GM12878 (cell line): ENCODE results near the gene CAMKK1. TPM values are rescaled to one million over a fixed set of nuclear protein-coding genes. Genes with fewer than 3 reads are reported as not detected.

Experiments
- ASH2L ChIP-seq: fragments of 300-600, 200-600 bp; sonication (generic); IDR thresholded peaks from 2 replicates; pipeline ENCODE4 v1.6.1; 2017; ENCODE audit warnings: low read depth, mild to moderate bottlenecking, borderline replicate concordance
- CHD4 ChIP-seq: fragments of 200-600 bp; sonication (generic); IDR thresholded peaks from 2 replicates; pipeline ENCODE4 v1.6.1; 2016; ENCODE audit warnings: mild to moderate bottlenecking
- FOXK2 ChIP-seq: fragments of 450-650 bp; IDR thresholded peaks from 2 replicates; pipeline ENCODE4 v1.6.1; 2017; ENCODE audit warnings: mild to moderate bottlenecking, moderate library complexity
- HCFC1 ChIP-seq: fragments of 150-350 bp; IDR thresholded peaks from 2 replicates; pipeline ENCODE4 v1.6.1; 2014; ENCODE audit warnings: low read length
- MYB ChIP-seq: fragments of 150-350 bp; IDR thresholded peaks from 2 replicates; pipeline ENCODE4 v1.6.1; 2014; ENCODE audit warnings: mild to moderate bottlenecking, low read depth, low read length, borderline replicate concordance
- NFYB ChIP-seq: IDR thresholded peaks from 2 replicates; pipeline ENCODE4 v1.6.1; 2011; ENCODE audit warnings: low read depth, mild to moderate bottlenecking, low read length, improper control_type of control experiment, moderate library complexity; ENCODE audit not compliant: insufficient read depth
- NR2C2 ChIP-seq: IDR thresholded peaks from 2 replicates; pipeline ENCODE4 v1.6.1; 2011; ENCODE audit warnings: borderline replicate concordance, low read depth; ENCODE audit not compliant: control insufficient read depth, insufficient read length
- NR2F1 ChIP-seq: fragments of 450-650 bp; conservative IDR thresholded peaks from 2 replicates; pipeline ENCODE4 v1.6.1; 2017; ENCODE audit warnings: mild to moderate bottlenecking
- POLR2AphosphoS2 ChIP-seq: IDR thresholded peaks from 2 replicates; pipeline ENCODE4 v1.6.1; 2011; ENCODE audit warnings: low read depth, mild to moderate bottlenecking, low read length, improper control_type of control experiment, moderate library complexity
- SREBF1 ChIP-seq: IDR thresholded peaks from 2 replicates; pipeline ENCODE4 v1.6.1; 2012; ENCODE audit warnings: mild to moderate bottlenecking, low read length
- STAT1 ChIP-seq: fragments of 450-650 bp; conservative IDR thresholded peaks from 2 replicates; pipeline ENCODE4 v1.6.1; 2014; ENCODE audit warnings: antibody characterized with exemption, mild to moderate bottlenecking
- STAT3 ChIP-seq: IDR thresholded peaks from 2 replicates; pipeline ENCODE4 v1.6.1; 2011; ENCODE audit warnings: low read depth, low read length, improper control_type of control experiment
- TBL1XR1 ChIP-seq: IDR thresholded peaks from 2 replicates; pipeline ENCODE4 v1.6.1; 2012; ENCODE audit warnings: low read depth, low read length, improper control_type of control experiment
- TCF12 ChIP-seq: IDR thresholded peaks from 2 replicates; pipeline ENCODE4 v1.6.1; 2011; ENCODE audit warnings: low read depth, mild to moderate bottlenecking, low read length
- YBX1 ChIP-seq: fragments of 450-650 bp; IDR thresholded peaks from 2 replicates; pipeline ENCODE4 v1.6.1; 2016; ENCODE audit warnings: antibody characterized with exemption
- ZNF207 ChIP-seq: fragments of 450-650 bp; IDR thresholded peaks from 2 replicates; pipeline ENCODE4 v1.6.1; 2014; ENCODE audit warnings: antibody characterized with exemption, mild to moderate bottlenecking, borderline replicate concordance
- ZNF622 ChIP-seq: fragments of 450-650 bp; IDR thresholded peaks from 2 replicates; pipeline ENCODE4 v1.6.1; 2017; ENCODE audit warnings: mild to moderate bottlenecking, inconsistent platforms
- polyA plus RNA-seq, 11 experiments: library from polyadenylated mRNA; depleted of rRNA in 4 of 11; unstranded in 6 of 11; stranded (reverse) in 5 of 11; fragments of >200 nt; fragmentation: Nextera tagmentation in 4 of 11; fragmentation: Illumina TruSeq in 1 of 11; extraction: Ambion mirVana in 4 of 11; extraction: Trizol in 1 of 11; gene quantifications; 1 replicate in 1 of 11; 2 replicates in 10 of 11; pipeline versions ENCODE4 v1.2.1 to v1.2.3, GENCODE V29; 2011 to 2016; ENCODE audit warnings: inconsistent platforms in 2 of 11, missing spikeins in 2 of 11, low read depth in 1 of 11
- total RNA-seq, 4 experiments: library from RNA; depleted of rRNA in 3 of 4; stranded (reverse); fragments of >200 nt in 3 of 4; fragmentation: Illumina TruSeq in 1 of 4; extraction: Trizol in 1 of 4; gene quantifications; 2 replicates each; pipeline versions ENCODE4 v1.2.1 to v1.2.3, GENCODE V29; 2013 to 2021
- TF ChIP-seq, protein P1 (sequence below), 3 experiments: IDR thresholded peaks in 2 of 3; conservative IDR thresholded peaks in 1 of 3; 2 replicates each; pipeline ENCODE4 v1.5.1; 2011; ENCODE audit warnings: low read depth in 3 of 3, low read length in 3 of 3, mild to moderate bottlenecking in 3 of 3, control low read depth in 2 of 3, moderate library complexity in 2 of 3, inconsistent platforms in 1 of 3, mixed read lengths in 1 of 3; ENCODE audit not compliant: control insufficient read depth in 2 of 3, insufficient read depth in 1 of 3; ENCODE audit errors: extremely low read depth in 1 of 3
- TF ChIP-seq, protein P2 (sequence below): fragments of 450-650 bp; conservative IDR thresholded peaks from 2 replicates; pipeline ENCODE4 v1.6.1; 2017; ENCODE audit warnings: mild to moderate bottlenecking, moderate library complexity
- TF ChIP-seq, protein P3 (sequence below): fragments of 450-650 bp; formaldehyde crosslinking; IDR thresholded peaks from 2 replicates; pipeline ENCODE4 v1.4.0; 2022; ENCODE audit warnings: mild to moderate bottlenecking, moderate library complexity
- TF ChIP-seq, protein P4 (sequence below): IDR thresholded peaks from 2 replicates; pipeline ENCODE4 v1.6.1; 2011; ENCODE audit warnings: borderline replicate concordance, low read depth, mild to moderate bottlenecking, moderate library complexity, low read length; ENCODE audit not compliant: insufficient read depth, poor library complexity, severe bottlenecking

CAMKK1 gene
- total and polyA plus RNA-seq, 10 of the 15 experiments (the other 5 are each of a cell fraction or from before 2014, with no cell fraction given): 0.06 to 0.84 (median 0.37) TPM

DNA sequence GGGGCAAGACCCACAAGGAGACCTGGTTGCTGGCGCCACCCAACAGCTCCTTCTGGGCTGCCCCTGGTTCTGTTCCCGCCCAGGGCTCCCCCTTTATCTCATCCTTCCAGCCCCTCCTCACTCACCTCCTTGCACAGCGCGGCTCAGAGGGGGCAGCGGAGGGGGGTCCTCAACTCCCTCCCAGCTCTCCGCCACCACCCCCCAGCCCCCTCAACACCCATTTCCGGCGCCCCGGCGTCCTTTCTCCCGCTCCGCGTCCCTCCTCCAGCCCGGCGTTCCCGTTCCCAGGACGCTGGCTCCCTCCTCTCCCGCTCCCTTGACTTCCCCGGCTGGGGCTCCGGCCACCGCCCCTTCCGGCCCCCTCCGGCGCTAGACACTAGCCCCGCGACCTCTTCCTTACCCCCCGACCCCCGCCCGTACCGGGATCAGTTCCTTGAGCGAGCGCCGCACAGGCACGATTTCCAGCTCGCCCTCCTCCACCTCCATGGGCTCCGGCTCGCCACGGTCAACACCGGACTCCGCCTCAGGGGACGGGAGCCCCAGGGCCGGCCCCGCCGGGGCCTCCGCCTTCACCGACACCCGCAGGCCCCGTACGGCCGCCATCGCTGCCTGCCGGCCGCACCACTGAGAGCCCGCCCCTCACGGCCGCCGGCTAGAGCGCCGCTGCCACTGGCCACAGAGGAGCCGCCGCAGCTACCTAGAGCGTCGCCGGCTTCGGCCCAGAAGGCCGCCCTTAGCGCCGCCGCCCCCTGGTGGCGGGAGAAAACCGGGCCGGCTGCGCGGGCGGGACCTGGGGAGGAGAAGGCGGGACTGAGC is 47.0 kb downstream of the CAMKK1 start, which contains the start of gene NCBP3 (continued):
- TF ChIP-seq, protein P1, sequence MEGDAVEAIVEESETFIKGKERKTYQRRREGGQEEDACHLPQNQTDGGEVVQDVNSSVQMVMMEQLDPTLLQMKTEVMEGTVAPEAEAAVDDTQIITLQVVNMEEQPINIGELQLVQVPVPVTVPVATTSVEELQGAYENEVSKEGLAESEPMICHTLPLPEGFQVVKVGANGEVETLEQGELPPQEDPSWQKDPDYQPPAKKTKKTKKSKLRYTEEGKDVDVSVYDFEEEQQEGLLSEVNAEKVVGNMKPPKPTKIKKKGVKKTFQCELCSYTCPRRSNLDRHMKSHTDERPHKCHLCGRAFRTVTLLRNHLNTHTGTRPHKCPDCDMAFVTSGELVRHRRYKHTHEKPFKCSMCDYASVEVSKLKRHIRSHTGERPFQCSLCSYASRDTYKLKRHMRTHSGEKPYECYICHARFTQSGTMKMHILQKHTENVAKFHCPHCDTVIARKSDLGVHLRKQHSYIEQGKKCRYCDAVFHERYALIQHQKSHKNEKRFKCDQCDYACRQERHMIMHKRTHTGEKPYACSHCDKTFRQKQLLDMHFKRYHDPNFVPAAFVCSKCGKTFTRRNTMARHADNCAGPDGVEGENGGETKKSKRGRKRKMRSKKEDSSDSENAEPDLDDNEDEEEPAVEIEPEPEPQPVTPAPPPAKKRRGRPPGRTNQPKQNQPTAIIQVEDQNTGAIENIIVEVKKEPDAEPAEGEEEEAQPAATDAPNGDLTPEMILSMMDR (IDR thresholded peaks at IDR 0.05 in 2 of 3, conservative IDR thresholded peaks at IDR 0.05 in 1 of 3; ENCODE audit: control insufficient read depth in 2 of 3, extremely low read depth in 1 of 3, insufficient read depth in 1 of 3, low read depth in 3 of 3, low read length in 3 of 3): peak; percentile 92 to 99 (median 97)
- TF ChIP-seq ZNF622: no peak
- peak; percentile 86; the same call in 1 of the 2 replicates for TF ChIP-seq POLR2AphosphoS2
- TF ChIP-seq HCFC1: peak; percentile 80
- no peak for TF ChIP-seq FOXK2
- no peak for TF ChIP-seq MYB
- TF ChIP-seq, protein P2, sequence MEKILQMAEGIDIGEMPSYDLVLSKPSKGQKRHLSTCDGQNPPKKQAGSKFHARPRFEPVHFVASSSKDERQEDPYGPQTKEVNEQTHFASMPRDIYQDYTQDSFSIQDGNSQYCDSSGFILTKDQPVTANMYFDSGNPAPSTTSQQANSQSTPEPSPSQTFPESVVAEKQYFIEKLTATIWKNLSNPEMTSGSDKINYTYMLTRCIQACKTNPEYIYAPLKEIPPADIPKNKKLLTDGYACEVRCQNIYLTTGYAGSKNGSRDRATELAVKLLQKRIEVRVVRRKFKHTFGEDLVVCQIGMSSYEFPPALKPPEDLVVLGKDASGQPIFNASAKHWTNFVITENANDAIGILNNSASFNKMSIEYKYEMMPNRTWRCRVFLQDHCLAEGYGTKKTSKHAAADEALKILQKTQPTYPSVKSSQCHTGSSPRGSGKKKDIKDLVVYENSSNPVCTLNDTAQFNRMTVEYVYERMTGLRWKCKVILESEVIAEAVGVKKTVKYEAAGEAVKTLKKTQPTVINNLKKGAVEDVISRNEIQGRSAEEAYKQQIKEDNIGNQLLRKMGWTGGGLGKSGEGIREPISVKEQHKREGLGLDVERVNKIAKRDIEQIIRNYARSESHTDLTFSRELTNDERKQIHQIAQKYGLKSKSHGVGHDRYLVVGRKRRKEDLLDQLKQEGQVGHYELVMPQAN: peak; percentile 78; the same call in 1 of the 2 replicates
- TF ChIP-seq, protein P3, sequence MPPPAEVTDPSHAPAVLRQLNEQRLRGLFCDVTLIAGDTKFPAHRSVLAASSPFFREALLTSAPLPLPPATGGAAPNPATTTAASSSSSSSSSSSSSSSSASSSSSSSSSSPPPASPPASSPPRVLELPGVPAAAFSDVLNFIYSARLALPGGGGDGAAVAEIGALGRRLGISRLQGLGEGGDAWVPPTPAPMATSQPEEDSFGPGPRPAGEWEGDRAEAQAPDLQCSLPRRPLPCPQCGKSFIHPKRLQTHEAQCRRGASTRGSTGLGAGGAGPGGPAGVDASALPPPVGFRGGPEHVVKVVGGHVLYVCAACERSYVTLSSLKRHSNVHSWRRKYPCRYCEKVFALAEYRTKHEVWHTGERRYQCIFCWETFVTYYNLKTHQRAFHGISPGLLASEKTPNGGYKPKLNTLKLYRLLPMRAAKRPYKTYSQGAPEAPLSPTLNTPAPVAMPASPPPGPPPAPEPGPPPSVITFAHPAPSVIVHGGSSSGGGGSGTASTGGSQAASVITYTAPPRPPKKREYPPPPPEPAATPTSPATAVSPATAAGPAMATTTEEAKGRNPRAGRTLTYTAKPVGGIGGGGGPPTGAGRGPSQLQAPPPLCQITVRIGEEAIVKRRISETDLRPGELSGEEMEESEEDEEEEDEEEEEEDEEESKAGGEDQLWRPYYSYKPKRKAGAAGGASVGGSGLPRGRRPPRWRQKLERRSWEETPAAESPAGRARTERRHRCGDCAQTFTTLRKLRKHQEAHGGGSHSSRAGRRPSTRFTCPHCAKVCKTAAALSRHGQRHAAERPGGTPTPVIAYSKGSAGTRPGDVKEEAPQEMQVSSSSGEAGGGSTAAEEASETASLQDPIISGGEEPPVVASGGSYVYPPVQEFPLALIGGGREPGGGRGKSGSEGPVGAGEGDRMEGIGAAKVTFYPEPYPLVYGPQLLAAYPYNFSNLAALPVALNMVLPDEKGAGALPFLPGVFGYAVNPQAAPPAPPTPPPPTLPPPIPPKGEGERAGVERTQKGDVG (CRISPR knock-in tag): no peak
- peak; percentile 97; the same call in 1 of the 2 replicates for TF ChIP-seq ZNF207
- TF ChIP-seq NFYB: no peak
- TF ChIP-seq YBX1: no peak
- peak; percentile 84; the same call in 1 of the 2 replicates for TF ChIP-seq STAT1
- TF ChIP-seq NR2F1: peak; percentile 68
- TF ChIP-seq TBL1XR1: peak; percentile 77; the same call in 1 of the 2 replicates
- no peak for TF ChIP-seq SREBF1
- peak; percentile 72 for TF ChIP-seq TCF12
- TF ChIP-seq STAT3: no peak
- no peak for TF ChIP-seq CHD4
- peak; percentile 86; the same call in 1 of the 2 replicates for TF ChIP-seq ASH2L
- TF ChIP-seq NR2C2: no peak
- TF ChIP-seq, protein P4, sequence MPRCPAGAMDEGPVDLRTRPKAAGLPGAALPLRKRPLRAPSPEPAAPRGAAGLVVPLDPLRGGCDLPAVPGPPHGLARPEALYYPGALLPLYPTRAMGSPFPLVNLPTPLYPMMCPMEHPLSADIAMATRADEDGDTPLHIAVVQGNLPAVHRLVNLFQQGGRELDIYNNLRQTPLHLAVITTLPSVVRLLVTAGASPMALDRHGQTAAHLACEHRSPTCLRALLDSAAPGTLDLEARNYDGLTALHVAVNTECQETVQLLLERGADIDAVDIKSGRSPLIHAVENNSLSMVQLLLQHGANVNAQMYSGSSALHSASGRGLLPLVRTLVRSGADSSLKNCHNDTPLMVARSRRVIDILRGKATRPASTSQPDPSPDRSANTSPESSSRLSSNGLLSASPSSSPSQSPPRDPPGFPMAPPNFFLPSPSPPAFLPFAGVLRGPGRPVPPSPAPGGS: peak; percentile 70
